Stimulated activated CD4-positive, alpha-beta T cell treated with anti-CD3 and anti-CD28 coated beads, Interleukin-4, amount 100 ng/mL, for 24 hours (primary cell): ENCODE data around the gene IRF9.

Experiments
- DNase-seq: peaks from one replicate; pipeline ENCODE4 v3.0.0-alpha.2; 2020

Gene IRF9

DNA sequence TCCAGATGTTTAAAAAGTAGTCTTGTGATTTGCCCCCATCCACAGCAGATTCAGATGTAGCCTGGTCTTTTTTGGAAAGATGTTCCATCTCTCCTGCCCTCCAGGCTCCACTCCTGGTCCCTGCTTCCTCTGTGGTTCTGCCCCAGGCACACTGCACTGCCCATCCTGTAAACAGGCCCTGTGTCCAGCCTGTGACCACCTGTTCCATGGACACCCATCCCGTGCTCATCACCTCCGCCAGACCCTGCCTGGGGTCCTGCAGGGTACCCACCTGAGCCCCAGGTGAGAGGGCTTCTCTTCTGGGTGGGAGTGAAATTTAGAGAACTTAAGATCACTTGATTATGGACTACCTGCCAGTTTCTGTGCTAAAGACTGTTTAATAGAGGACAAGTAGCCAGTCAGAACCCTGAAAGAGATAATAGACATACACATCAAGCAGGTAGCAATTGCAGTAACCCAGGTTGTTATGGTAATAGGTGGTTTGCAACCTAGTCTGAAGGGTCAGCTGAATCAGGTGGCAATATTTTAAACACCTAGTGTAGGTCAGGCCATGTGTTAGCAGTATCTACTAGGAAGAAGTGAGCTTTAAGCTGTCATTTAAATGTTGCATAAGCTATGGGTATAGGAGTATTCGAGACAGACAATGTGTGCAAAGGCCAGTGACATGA, 11.6 kb upstream of the IRF9 start:
- DNase-seq = no peak

DNA sequence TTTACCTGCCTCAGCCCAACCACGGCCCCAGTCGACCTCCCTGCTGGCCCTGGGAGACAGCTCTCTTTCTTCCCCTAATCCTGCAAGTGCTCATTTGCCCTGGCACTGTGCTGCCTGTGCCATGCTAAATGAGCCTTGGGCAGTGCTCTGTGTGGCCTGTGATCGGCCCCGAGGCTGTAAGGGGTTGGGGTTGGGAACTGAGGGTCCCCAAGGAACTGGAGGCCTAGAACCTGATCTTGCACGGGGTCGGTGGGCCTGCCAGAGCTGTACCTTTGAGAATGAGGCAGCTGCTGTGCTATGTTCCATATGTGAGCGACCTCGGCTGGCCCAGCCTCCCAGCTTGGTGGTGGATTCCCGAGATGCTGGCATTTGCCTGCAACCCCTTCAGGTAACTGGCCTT, 11.0 kb upstream of the IRF9 start:
- no peak for DNase-seq

- no peak for DNase-seq
Measured at GRCh38 chr14:24150567-24150966, 10.5 kb upstream of the IRF9 start.

DNA sequence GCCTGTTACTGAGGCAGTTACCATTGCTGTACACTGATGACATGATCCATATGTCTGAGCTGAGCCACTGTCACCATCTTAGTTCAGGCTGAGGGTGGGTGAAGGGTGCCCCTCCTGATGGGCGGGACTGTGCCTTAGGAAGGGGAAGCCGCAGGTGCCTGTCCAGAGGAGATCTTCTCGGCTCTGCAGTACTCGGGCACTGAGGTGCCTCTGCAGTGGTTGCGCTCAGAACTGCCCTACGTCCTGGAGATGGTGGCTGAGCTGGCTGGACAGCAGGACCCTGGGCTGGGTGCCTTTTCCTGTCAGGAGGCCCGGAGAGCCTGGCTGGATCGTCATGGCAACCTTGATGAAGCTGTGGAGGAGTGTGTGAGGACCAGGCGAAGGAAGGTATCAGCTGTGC, 10.1 kb upstream of the IRF9 start:
- DNase-seq = no peak

GRCh38 chr14:24151404-24152080, 9.5 kb upstream of the IRF9 start:
- no peak for DNase-seq

DNA sequence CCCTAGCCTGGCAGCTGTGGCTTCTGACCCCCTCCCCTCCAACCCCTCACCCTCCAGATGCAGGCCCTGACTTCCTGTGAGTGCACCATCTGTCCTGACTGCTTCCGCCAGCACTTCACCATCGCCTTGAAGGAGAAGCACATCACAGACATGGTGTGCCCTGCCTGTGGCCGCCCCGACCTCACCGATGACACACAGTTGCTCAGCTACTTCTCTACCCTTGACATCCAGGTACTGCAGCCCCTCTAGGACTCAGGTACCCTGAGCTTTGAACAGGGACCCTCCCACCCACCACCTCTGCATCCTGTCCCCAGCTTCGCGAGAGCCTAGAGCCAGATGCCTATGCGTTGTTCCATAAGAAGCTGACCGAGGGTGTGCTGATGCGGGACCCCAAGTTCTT, 6.0 kb upstream of the IRF9 start:
- no peak for DNase-seq

GRCh38 chr14:24156840-24157239, 4.2 kb upstream of the IRF9 start:
- no peak for DNase-seq

DNA sequence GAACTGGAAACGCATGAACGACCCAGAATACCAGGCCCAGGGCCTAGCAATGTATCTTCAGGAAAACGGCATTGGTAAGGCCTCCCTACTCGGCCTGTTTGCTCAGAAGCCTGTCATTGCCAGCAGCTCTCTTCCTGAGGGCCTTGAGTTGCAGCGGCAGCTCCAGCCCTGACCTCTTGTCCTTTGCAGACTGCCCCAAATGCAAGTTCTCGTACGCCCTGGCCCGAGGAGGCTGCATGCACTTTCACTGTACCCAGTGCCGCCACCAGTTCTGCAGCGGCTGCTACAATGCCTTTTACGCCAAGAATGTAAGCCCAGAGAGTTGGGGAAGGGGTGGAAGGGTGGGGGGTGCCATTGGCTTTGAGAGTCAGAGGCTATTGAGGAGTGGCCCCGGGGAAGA, 3.7 kb upstream of the IRF9 start:
- no peak for DNase-seq

GRCh38 chr14:24159777-24160498, 1.1 kb upstream of the IRF9 start:
- DNase-seq = no peak

- DNase-seq = no peak
Measured at GRCh38 chr14:24160499-24160849, 591 bp upstream of the IRF9 start.

- DNase-seq = peak; percentile 58
Measured at GRCh38 chr14:24162093-24162492, 1.0 kb downstream of the IRF9 start.

- no peak for DNase-seq
Measured at GRCh38 chr14:24164518-24164991, 3.5 kb downstream of the IRF9 start.

- DNase-seq = no peak
Measured at GRCh38 chr14:24165785-24166184, 4.7 kb downstream of the IRF9 start.

GRCh38 chr14:24167469-24168114, 6.5 kb downstream of the IRF9 start:
- DNase-seq = no peak

DNA sequence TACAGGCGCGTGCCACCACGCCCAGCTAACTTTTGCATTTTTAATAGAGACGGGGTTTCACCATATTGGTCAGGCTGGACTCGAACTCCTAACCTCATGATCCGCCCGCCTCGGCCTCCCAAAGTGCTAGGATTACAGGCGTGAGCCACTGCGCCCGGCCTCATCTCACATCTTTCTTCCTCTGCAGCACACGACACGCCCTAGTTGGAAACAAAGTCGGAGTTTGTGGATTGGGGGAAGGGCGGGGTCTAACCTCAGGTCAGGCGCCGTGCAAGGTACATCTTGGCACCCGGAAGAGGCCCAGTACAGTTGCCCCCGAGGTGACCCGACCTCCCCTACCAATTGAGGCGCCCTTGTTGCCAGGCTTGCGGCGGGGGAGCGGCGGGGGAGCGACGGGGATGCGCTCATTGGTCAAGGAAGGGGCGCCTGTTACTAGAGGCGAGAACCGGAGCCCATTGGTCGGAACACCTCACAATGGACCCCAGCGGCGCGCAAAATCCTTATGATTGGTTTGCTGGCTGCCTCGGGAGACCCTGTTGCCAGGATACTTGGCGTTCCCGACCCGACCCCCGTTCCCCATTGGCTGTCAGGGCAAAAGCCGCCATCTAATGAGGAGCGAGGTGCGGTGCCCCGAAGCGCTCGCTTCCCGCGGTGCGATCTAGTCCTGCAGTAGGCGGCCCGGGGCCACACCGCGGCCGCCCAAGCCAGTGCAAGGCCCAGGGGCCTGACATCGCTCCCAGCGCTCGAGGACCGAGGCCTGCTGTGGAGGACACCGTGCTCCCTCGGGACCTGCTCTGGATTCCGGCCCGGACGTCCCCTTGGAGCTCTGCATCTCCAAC, 10.6 kb downstream of the IRF9 start, which contains the start of gene REC8:
TSS of gene REC8 (plus strand) at position 659 of the 839 bp plus-strand sequence. CDS start 473 bp downstream, outside the sequence.
- DNase-seq = peak; percentile 70

GRCh38 chr14:24172261-24172860, 11.3 kb downstream of the IRF9 start:
- DNase-seq = no peak

- DNase-seq = no peak
Measured at GRCh38 chr14:24172871-24173281, 11.8 kb downstream of the IRF9 start.

DNA sequence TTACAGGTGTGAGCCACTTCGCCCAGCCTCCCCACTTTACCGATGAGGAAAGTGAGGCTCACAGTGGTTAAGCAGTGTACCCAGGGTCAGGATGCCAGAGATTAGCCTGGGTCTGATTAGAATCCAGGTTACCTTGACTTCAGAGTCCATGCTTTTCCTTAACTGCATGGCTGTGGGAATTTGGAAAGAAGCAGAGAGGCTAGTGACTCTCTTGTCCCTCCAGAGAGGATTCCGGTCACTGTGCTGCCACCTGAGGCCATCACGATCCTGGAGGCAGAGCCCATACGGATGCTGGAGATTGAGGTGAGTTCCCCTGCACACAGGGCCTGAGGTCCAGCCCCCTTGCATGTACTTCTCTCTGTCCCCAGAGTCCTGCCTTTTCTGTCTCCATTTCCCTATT, 15.5 kb downstream of the IRF9 start:
- DNase-seq = no peak

- DNase-seq = no peak
Measured at GRCh38 chr14:24177041-24177825, 16.2 kb downstream of the IRF9 start.

GRCh38 chr14:24177891-24178290, 16.8 kb downstream of the IRF9 start:
- DNase-seq = no peak
